ENCODE results near the gene CD300H.
"Not testable (repeated sequence)": the region's sequence is repeated elsewhere in the genome, so short reads cannot be mapped to it uniquely, and the experiment has no call there.

Gene CD300H

GRCh38 chr17:74525465-74525725 lies 41.9 kb downstream of the CD300H start:
- no peak for DNase-seq

GRCh38 chr17:74524653-74525464 lies 42.5 kb downstream of the CD300H start:
- DNase-seq: no peak

- DNase-seq: no peak
These were observed 44.0 kb downstream of the CD300H start for GRCh38 chr17:74523308-74523707.

- DNase-seq: no peak
These were observed 44.8 kb downstream of the CD300H start for GRCh38 chr17:74522381-74523105.

- no peak for DNase-seq
These were observed 45.6 kb downstream of the CD300H start for GRCh38 chr17:74521701-74522201.

GRCh38 chr17:74520790-74521480 lies 46.4 kb downstream of the CD300H start:
- DNase-seq: no peak

GRCh38 chr17:74520016-74520434 lies 47.3 kb downstream of the CD300H start:
- DNase-seq: no peak

GRCh38 chr17:74518413-74518981 lies 48.8 kb downstream of the CD300H start:
- DNase-seq: not testable (repeated sequence)

GRCh38 chr17:74516561-74517328 lies 50.6 kb downstream of the CD300H start:
- DNase-seq: no peak

- DNase-seq: no peak
These were observed 51.4 kb downstream of the CD300H start for GRCh38 chr17:74515941-74516340.

- no peak for DNase-seq
These were observed 52.5 kb downstream of the CD300H start for GRCh38 chr17:74514632-74515334.

GRCh38 chr17:74513987-74514631 lies 53.2 kb downstream of the CD300H start:
- DNase-seq: peak; percentile 8

- no peak for DNase-seq
These were observed 54.7 kb downstream of the CD300H start for GRCh38 chr17:74512624-74513091.

GRCh38 chr17:74512036-74512435 lies 55.3 kb downstream of the CD300H start:
- peak; percentile 4 for DNase-seq

Data from NCI-H446 treated with DMSO at 0.1 percent for 48 hours (cell line).